ENCODE data around the gene B3GLCT. TPM values are rescaled to one million over a fixed set of nuclear protein-coding genes. Genes with fewer than 3 reads are reported as not detected.

B3GLCT gene
- total and polyA plus RNA-seq, 2 donors (not counting 3 experiments of a cell fraction or from before 2014, with no cell fraction given), result 5.2 to 14.6 TPM

GRCh38 chr13:31246918-31247317 is 47.1 kb downstream of the B3GLCT start:
- no peak for DNase-seq (ENCODE audit: low read depth, low spot score)
- POLR2A ChIA-PET, result no interaction called here
- TF ChIP-seq CTCF (IDR thresholded peaks at IDR 0.05; ENCODE audit: extremely low read depth in 1 of 2, insufficient read depth in 1 of 2, low read depth in 1 of 2, low read length in 2 of 2) (no peak), GATA2 (IDR thresholded peaks at IDR 0.05; ENCODE audit: insufficient read depth, insufficient read length, low read depth, low read length) (no peak), JUN (IDR thresholded peaks at IDR 0.05; ENCODE audit: borderline replicate concordance, insufficient read depth, insufficient read length, low read depth) (no peak), EZH2 (IDR thresholded peaks at IDR 0.05; ENCODE audit: borderline replicate concordance, low read depth, low read length, severe bottlenecking) (no peak), FOS (IDR thresholded peaks at IDR 0.05; ENCODE audit: borderline replicate concordance, insufficient read depth, low read length) (no peak), POLR2AphosphoS5 (IDR thresholded peaks at IDR 0.05; ENCODE audit: insufficient read depth, low read depth, low read length) (no peak), MYC (IDR thresholded peaks at IDR 0.05; ENCODE audit: low read depth, low read length) (no peak), POLR2A (IDR thresholded peaks at IDR 0.05; ENCODE audit: low read depth, low read length) (no peak)
- TF ChIP-seq, protein P1, sequence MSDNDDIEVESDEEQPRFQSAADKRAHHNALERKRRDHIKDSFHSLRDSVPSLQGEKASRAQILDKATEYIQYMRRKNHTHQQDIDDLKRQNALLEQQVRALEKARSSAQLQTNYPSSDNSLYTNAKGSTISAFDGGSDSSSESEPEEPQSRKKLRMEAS (IDR thresholded peaks at IDR 0.05; ENCODE audit: insufficient read depth, insufficient read length), result no peak

More at GRCh38 chr13:31246918-31247317, 47.1 kb downstream of the B3GLCT start:
- no peak overlapping the region for H3K4me3 ChIP-seq (replicated peaks in 1 of 3; ENCODE audit: insufficient read depth in 1 of 3, low read depth in 1 of 3, low read length in 3 of 3)
- H3K27ac ChIP-seq (ENCODE audit: insufficient read depth, low read depth, low read length), result no peak overlapping the region
- no peak for FAIRE-seq
- dilution Hi-C loops (cut with MboI; ENCODE audit: extremely low pct_ligation_motif_present, low sequenced_read_pairs) (loop anchor here (25.0 kb wide), 1 partner anchor 165 kb away; no protein-coding TSS in a partner anchor), intact Hi-C loops (cut with micrococcal nuclease) (no loop called here)
- CTCF ChIA-PET, result interaction anchor here (0.7 to 2.9 kb wide), 4 partner anchors 10 to 177 kb away, joined by 3 to 11 read pairs (median 6); no protein-coding TSS in a partner anchor
- H3K4me2 ChIP-seq (ENCODE audit: insufficient read depth, low read length), result no peak overlapping the region
- H2AFZ ChIP-seq (ENCODE audit: low read depth, low read length), result no peak overlapping the region
- H3K27me3 ChIP-seq (ENCODE audit: control insufficient read depth in 2 of 2, insufficient read depth in 2 of 2, low read length in 2 of 2), result no peaks in the 10 kb centered on the region
- no peaks in the 10 kb centered on the region for H3K9me3 ChIP-seq (replicated peaks; ENCODE audit: control insufficient read depth, insufficient read depth, low read length)
- no TSS peak for BruUV-seq (replicated peaks)
- H3K79me2 ChIP-seq (ENCODE audit: control insufficient read depth, insufficient read depth, low read length), result no peaks in the 10 kb centered on the region
- H3K36me3 ChIP-seq (ENCODE audit: control insufficient read depth in 2 of 2, extremely low read depth in 1 of 2, insufficient read depth in 2 of 2, low read length in 2 of 2), result no peaks in the 10 kb centered on the region
- H3K4me1 ChIP-seq (ENCODE audit: control insufficient read depth, extremely low read depth, insufficient read depth, low read length), result no peaks in the 10 kb centered on the region
- H4K20me1 ChIP-seq (replicated peaks; ENCODE audit: control insufficient read depth, extremely low read depth, insufficient read depth, low read length), result no peaks in the 10 kb centered on the region
- no peaks in the 10 kb centered on the region for H3K9me1 ChIP-seq (replicated peaks; ENCODE audit: control insufficient read depth, extremely low read depth, insufficient read depth, low read length)
- no peak overlapping the region for H3K9ac ChIP-seq (replicated peaks; ENCODE audit: extremely low read depth, insufficient read depth, low read length)

Measured in endothelial cell of umbilical vein (primary cell).